Caco-2 (cell line): Measurements from ENCODE around the gene MNAT1. TPM values are rescaled to one million over a fixed set of nuclear protein-coding genes. Genes with fewer than 3 reads are reported as not detected.
"Not testable (repeated sequence)": the region's sequence is repeated elsewhere in the genome, so short reads cannot be mapped to it uniquely, and the experiment has no call there.

Experiments
- BruUV-seq: library from RNA; stranded (reverse); fragments of 400-500 nt; replicated peaks from 2 replicates; lab custom pipeline; 2021; lab: Mats Ljungman, UMichigan
- CTCF ChIA-PET: fragments of 300-600 bp; sonication (Branson Sonifier 250); formaldehyde crosslinking; loops from one replicate; lab custom pipeline; 2022; ENCODE audit warnings: antibody characterized with exemption; lab: Charles Lee
- POLR2A ChIA-PET: fragments of 300-600 bp; sonication (Branson Sonifier 250); formaldehyde crosslinking; loops from one replicate; lab custom pipeline; 2022; ENCODE audit warnings: antibody characterized with exemption; lab: Charles Lee
- DNase-seq, 2 experiments: peaks; one replicate each; pipeline versions ENCODE4 v3.0.0 to v3.0.0-alpha.2; 2020 to 2022
- H3K27me3 ChIP-seq: replicated peaks from 2 replicates; pipeline ENCODE4 v1.6.0; 2011; ENCODE audit warnings: low read length; ENCODE audit not compliant: control insufficient read depth, insufficient read depth
- H3K36me3 ChIP-seq: 2 replicates; pipeline ENCODE4 v1.5.1; 2011; ENCODE audit warnings: low read length; ENCODE audit not compliant: control insufficient read depth, insufficient read depth
- H3K4me1 ChIP-seq: fragments of 250-450 bp; sonication (Bioruptor Pico); 2 replicates; pipeline ENCODE4 v1.5.1; 2020; ENCODE audit warnings: mild to moderate bottlenecking
- H3K4me3 ChIP-seq: 2 replicates; pipeline ENCODE4 v1.5.1; 2011; ENCODE audit warnings: low read depth, mild to moderate bottlenecking, control low read depth, low read length
- H3K9me3 ChIP-seq: fragments of 250-450 bp; sonication (Bioruptor Pico); 2 replicates; pipeline ENCODE4 v1.5.1; 2020; ENCODE audit warnings: mild to moderate bottlenecking, moderate library complexity
- H3K27ac Mint-ChIP-seq: one replicate; pipeline ENCODE4 v1.8.0; 2022; ENCODE audit warnings: mixed read lengths; ENCODE audit not compliant: unreplicated experiment
- H3K27me3 Mint-ChIP-seq: one replicate; pipeline ENCODE4 v1.8.0; 2022; ENCODE audit warnings: mixed read lengths; ENCODE audit not compliant: insufficient read depth, unreplicated experiment
- H3K36me3 Mint-ChIP-seq: one replicate; pipeline ENCODE4 v1.8.0; 2022; ENCODE audit warnings: mild to moderate bottlenecking, mixed read lengths; ENCODE audit not compliant: insufficient read depth, unreplicated experiment
- H3K4me1 Mint-ChIP-seq: one replicate; pipeline ENCODE4 v1.8.0; 2022; ENCODE audit warnings: low read depth, mixed read lengths; ENCODE audit not compliant: unreplicated experiment
- H3K4me3 Mint-ChIP-seq: one replicate; pipeline ENCODE4 v1.8.0; 2022; ENCODE audit warnings: mild to moderate bottlenecking, moderate library complexity, mixed read lengths; ENCODE audit not compliant: unreplicated experiment
- H3K9me3 Mint-ChIP-seq: one replicate; pipeline ENCODE4 v1.8.0; 2022; ENCODE audit warnings: mixed read lengths; ENCODE audit not compliant: unreplicated experiment
- intact Hi-C: fragments of 100-400 bp; cut with micrococcal nuclease; formaldehyde crosslinking; loops from one replicate; pipeline ENCODE4 v1.10.0; 2022; ENCODE audit not compliant: unreplicated experiment
- total RNA-seq: library from RNA; stranded (reverse); gene quantifications from 2 replicates; pipeline ENCODE4 v1.2.3, GENCODE V29; 2022
- TF ChIP-seq, protein P1 (sequence below), 2 experiments: fragments of 200-600 bp in 1 of 2; IDR thresholded peaks; 1 replicate in 1 of 2; 2 replicates in 1 of 2; pipeline versions ENCODE4 v1.5.1 to v1.8.0; 2011 to 2022; ENCODE audit warnings: antibody characterized with exemption in 1 of 2, control low read depth in 1 of 2, inconsistent platforms in 1 of 2, low read depth in 1 of 2, low read length in 1 of 2, mild to moderate bottlenecking in 1 of 2, moderate library complexity in 1 of 2; ENCODE audit not compliant: insufficient read depth in 1 of 2, severe bottlenecking in 1 of 2, unreplicated experiment in 1 of 2

MNAT1 gene
- total RNA-seq, 1 experiment from 2014 or later = 36.4 TPM

- POLR2A ChIA-PET = no interaction called here
- H3K9me3 ChIP-seq = no peaks in the 10 kb centered on the region
- peaks cover 11% of the 10 kb centered on the region for H3K36me3 Mint-ChIP-seq
- TF ChIP-seq, protein P1, sequence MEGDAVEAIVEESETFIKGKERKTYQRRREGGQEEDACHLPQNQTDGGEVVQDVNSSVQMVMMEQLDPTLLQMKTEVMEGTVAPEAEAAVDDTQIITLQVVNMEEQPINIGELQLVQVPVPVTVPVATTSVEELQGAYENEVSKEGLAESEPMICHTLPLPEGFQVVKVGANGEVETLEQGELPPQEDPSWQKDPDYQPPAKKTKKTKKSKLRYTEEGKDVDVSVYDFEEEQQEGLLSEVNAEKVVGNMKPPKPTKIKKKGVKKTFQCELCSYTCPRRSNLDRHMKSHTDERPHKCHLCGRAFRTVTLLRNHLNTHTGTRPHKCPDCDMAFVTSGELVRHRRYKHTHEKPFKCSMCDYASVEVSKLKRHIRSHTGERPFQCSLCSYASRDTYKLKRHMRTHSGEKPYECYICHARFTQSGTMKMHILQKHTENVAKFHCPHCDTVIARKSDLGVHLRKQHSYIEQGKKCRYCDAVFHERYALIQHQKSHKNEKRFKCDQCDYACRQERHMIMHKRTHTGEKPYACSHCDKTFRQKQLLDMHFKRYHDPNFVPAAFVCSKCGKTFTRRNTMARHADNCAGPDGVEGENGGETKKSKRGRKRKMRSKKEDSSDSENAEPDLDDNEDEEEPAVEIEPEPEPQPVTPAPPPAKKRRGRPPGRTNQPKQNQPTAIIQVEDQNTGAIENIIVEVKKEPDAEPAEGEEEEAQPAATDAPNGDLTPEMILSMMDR (IDR thresholded peaks at IDR 0.05; ENCODE audit: insufficient read depth in 1 of 2, low read depth in 1 of 2, low read length in 1 of 2, severe bottlenecking in 1 of 2, unreplicated experiment in 1 of 2) = no peak
- H3K4me3 Mint-ChIP-seq = no peak overlapping the region
- no peaks in the 10 kb centered on the region for H3K4me1 ChIP-seq
- H3K4me3 ChIP-seq = no peak overlapping the region
- no TSS peak for BruUV-seq
- H3K9me3 Mint-ChIP-seq = no peaks in the 10 kb centered on the region
- intact Hi-C loops = no loop called here
- no peak for DNase-seq
- no peaks in the 10 kb centered on the region; the same call in none of the 2 replicates for H3K36me3 ChIP-seq
- CTCF ChIA-PET = no interaction called here
- H3K27me3 ChIP-seq = no peaks in the 10 kb centered on the region
- H3K27ac Mint-ChIP-seq = no peak overlapping the region
- no peaks in the 10 kb centered on the region for H3K4me1 Mint-ChIP-seq
- H3K27me3 Mint-ChIP-seq = no peaks in the 10 kb centered on the region
These were observed 105.8 kb downstream of the MNAT1 start for GRCh38 chr14:60840313-60840712.

DNA sequence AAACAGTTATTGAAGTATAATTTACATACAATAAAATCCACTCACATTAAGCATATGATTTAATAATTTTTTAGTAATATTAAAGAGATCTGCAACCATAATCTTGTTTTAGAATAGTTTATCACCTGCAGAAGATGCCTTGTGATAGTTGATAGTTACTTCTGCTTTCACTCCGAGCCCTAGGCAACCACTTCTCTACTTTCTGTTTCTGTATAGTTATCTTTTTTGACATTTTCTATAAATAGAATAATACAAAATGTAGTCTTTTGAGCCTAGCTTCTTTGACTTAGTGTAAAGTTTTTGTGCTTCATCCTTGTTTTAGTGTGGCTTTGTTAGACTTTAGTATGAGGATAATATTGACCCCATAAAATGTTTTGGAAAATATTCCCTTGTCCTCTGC is 111.0 kb downstream of the MNAT1 start:
- TF ChIP-seq, protein P1 (IDR thresholded peaks at IDR 0.05; ENCODE audit: insufficient read depth in 1 of 2, low read depth in 1 of 2, low read length in 1 of 2, severe bottlenecking in 1 of 2, unreplicated experiment in 1 of 2) = no peak
- POLR2A ChIA-PET = no interaction called here

GRCh38 chr14:60848066-60848465 is 113.5 kb downstream of the MNAT1 start:
- no peaks in the 10 kb centered on the region for H3K4me1 ChIP-seq
- ChIA-PET CTCF (interaction anchor here (0.6 kb wide), 1 partner anchor 419 kb away, joined by 3 read pairs; no protein-coding TSS in a partner anchor), POLR2A (no interaction called here)
- H3K27me3 Mint-ChIP-seq = no peaks in the 10 kb centered on the region
- H3K4me3 Mint-ChIP-seq = no peak overlapping the region
- TF ChIP-seq, protein P1 (IDR thresholded peaks at IDR 0.05; ENCODE audit: insufficient read depth in 1 of 2, low read depth in 1 of 2, low read length in 1 of 2, severe bottlenecking in 1 of 2, unreplicated experiment in 1 of 2) = no peak
- BruUV-seq = no TSS peak
- no peak overlapping the region for H3K27ac Mint-ChIP-seq
- H3K4me1 Mint-ChIP-seq = no peaks in the 10 kb centered on the region
- H3K4me3 ChIP-seq = no peak overlapping the region
- H3K36me3 Mint-ChIP-seq = peaks cover 5% of the 10 kb centered on the region
- peaks cover 4% of the 10 kb centered on the region; the same call in 1 of the 2 replicates for H3K9me3 ChIP-seq
- H3K27me3 ChIP-seq = no peaks in the 10 kb centered on the region
- H3K36me3 ChIP-seq = no peaks in the 10 kb centered on the region
- intact Hi-C loops = no loop called here
- no peak for DNase-seq
- peaks cover 14% of the 10 kb centered on the region for H3K9me3 Mint-ChIP-seq

More for the DNA sequence above, 111.0 kb downstream of the MNAT1 start:
- H3K4me3 Mint-ChIP-seq = no peak overlapping the region
- DNase-seq = no peak
- peaks cover 4% of the 10 kb centered on the region; the same call in 1 of the 2 replicates for H3K9me3 ChIP-seq
- CTCF ChIA-PET = no interaction called here
- H3K36me3 ChIP-seq = no peaks in the 10 kb centered on the region
- no peaks in the 10 kb centered on the region for H3K27me3 Mint-ChIP-seq
- intact Hi-C loops = no loop called here
- H3K4me1 Mint-ChIP-seq = no peaks in the 10 kb centered on the region
- no peak overlapping the region for H3K4me3 ChIP-seq
- H3K27me3 ChIP-seq = no peaks in the 10 kb centered on the region
- no peaks in the 10 kb centered on the region for H3K4me1 ChIP-seq
- BruUV-seq = no TSS peak
- peaks cover 6% of the 10 kb centered on the region for H3K9me3 Mint-ChIP-seq
- no peak overlapping the region for H3K27ac Mint-ChIP-seq
- H3K36me3 Mint-ChIP-seq = peaks cover 3% of the 10 kb centered on the region

DNA sequence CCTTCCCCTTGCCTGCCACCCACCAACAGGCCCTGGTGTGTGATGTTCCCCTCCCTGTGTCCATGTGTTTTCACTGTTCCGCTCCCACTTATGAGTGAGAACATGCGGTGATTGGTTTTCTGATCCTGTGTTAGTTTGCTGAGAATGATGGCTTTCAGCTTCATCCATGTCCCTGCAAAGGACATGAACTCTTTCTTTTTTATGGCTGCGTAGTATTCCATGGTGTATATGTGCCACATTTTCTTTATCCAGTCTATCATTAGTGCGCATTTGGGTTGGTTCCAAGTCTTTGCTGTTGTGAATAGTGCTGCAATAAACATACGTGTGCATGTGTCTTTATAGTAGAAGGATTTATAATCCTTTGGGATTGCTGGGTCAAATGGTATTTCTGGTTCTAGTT is 117.1 kb downstream of the MNAT1 start:
- H3K4me3 ChIP-seq, intact Hi-C loops, H3K36me3 ChIP-seq, CTCF ChIA-PET, DNase-seq, BruUV-seq, H3K36me3 Mint-ChIP-seq, H3K4me1 Mint-ChIP-seq, H3K27ac Mint-ChIP-seq, H3K27me3 ChIP-seq, H3K27me3 Mint-ChIP-seq, H3K4me3 Mint-ChIP-seq, H3K4me1 ChIP-seq, POLR2A ChIA-PET, H3K9me3 ChIP-seq: not testable (repeated sequence)
- H3K9me3 Mint-ChIP-seq = peaks cover 14% of the 10 kb centered on the region
